Measurements from ENCODE around the gene GDPD4.

DNA sequence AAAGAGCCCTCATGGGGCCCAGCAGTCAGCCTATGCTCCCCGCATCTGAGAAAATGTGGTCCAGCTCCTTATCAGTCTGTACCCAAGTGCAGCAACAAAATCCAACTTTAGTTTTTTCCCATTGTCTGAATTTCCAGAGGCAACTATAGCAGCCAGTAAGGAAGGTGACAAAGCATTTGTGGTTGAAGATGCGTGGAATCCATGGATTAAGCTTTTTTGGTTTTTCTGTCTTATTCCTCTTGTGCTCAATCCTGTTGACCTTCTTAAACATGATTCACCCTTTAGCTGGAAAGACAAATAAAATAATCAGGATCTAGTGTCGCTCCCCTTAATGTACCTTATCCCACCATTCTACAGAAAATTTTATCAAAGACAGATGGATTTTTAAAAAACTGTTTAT lies 14.3 kb downstream of the GDPD4 start:
- TF ChIP-seq, protein P1, sequence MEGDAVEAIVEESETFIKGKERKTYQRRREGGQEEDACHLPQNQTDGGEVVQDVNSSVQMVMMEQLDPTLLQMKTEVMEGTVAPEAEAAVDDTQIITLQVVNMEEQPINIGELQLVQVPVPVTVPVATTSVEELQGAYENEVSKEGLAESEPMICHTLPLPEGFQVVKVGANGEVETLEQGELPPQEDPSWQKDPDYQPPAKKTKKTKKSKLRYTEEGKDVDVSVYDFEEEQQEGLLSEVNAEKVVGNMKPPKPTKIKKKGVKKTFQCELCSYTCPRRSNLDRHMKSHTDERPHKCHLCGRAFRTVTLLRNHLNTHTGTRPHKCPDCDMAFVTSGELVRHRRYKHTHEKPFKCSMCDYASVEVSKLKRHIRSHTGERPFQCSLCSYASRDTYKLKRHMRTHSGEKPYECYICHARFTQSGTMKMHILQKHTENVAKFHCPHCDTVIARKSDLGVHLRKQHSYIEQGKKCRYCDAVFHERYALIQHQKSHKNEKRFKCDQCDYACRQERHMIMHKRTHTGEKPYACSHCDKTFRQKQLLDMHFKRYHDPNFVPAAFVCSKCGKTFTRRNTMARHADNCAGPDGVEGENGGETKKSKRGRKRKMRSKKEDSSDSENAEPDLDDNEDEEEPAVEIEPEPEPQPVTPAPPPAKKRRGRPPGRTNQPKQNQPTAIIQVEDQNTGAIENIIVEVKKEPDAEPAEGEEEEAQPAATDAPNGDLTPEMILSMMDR (conservative IDR thresholded peaks at IDR 0.05): no peak
- TF ChIP-seq ZFX (IDR thresholded peaks at IDR 0.05): no peak
